ENCODE results near the gene KPNA5. TPM values are rescaled to one million over a fixed set of nuclear protein-coding genes. Genes with fewer than 3 reads are reported as not detected.
A peak's percentile ranks its signal among the peaks of the same experiment; 100 is the strongest.

KPNA5 gene
- polyA plus RNA-seq, 4 donors, result 0.45 to 7.5 (median 1.7) TPM

GRCh38 chr6:116772450-116772849, 91.4 kb downstream of the KPNA5 start:
- WGBS, 3 donors, result 73 to 91% (median 76%) methylated on average over 1 of the region's 1 CpG

GRCh38 chr6:116773886-116774285, 92.9 kb downstream of the KPNA5 start:
- Histone ChIP-seq H3K9me3 (ENCODE audit: control insufficient read depth in 2 of 2, insufficient read depth in 1 of 2, low read depth in 1 of 2, low read length in 1 of 2) (no peaks in the 10 kb centered on the region), H3K4me3 (ENCODE audit: low read depth in 1 of 3, low read length in 3 of 3) (no peak overlapping the region), H3K36me3 (ENCODE audit: control insufficient read depth in 3 of 3, insufficient read depth in 2 of 3, low read depth in 1 of 3, low read length in 3 of 3) (no peaks in the 10 kb centered on the region), H3K4me1 (ENCODE audit: control insufficient read depth in 3 of 3, insufficient read depth in 2 of 3, low read depth in 1 of 3, low read length in 2 of 3) (no peaks in the 10 kb centered on the region), H3K27ac (ENCODE audit: low read depth in 1 of 3, low read length in 2 of 3) (no peak overlapping the region), H3K27me3 (ENCODE audit: control insufficient read depth in 3 of 3, insufficient read depth in 3 of 3, low read length in 3 of 3) (no peaks in the 10 kb centered on the region)
- 68 to 75% (median 70%) methylated on average over 1 of the region's 1 CpG for WGBS, 3 donors
- DNase-seq (no peak), FAIRE-seq (no peak)

More at GRCh38 chr6:116772450-116772849, 91.4 kb downstream of the KPNA5 start:
- FAIRE-seq (no peak), DNase-seq (no peak)
- Histone ChIP-seq H3K36me3 (ENCODE audit: control insufficient read depth in 3 of 3, insufficient read depth in 2 of 3, low read depth in 1 of 3, low read length in 3 of 3) (no peaks in the 10 kb centered on the region), H3K4me3 (ENCODE audit: low read depth in 1 of 3, low read length in 3 of 3) (no peak overlapping the region), H3K27me3 (ENCODE audit: control insufficient read depth in 3 of 3, insufficient read depth in 3 of 3, low read length in 3 of 3) (no peaks in the 10 kb centered on the region), H3K27ac (ENCODE audit: low read depth in 1 of 3, low read length in 2 of 3) (no peak overlapping the region), H3K4me1 (ENCODE audit: control insufficient read depth in 3 of 3, insufficient read depth in 2 of 3, low read depth in 1 of 3, low read length in 2 of 3) (no peaks in the 10 kb centered on the region), H3K9me3 (ENCODE audit: control insufficient read depth in 2 of 2, insufficient read depth in 1 of 2, low read depth in 1 of 2, low read length in 1 of 2) (no peaks in the 10 kb centered on the region)

- no peak overlapping the region for H3K4me3 ChIP-seq (ENCODE audit: low read depth in 1 of 3, low read length in 3 of 3)
- FAIRE-seq, result no peak
- H3K36me3 ChIP-seq (ENCODE audit: control insufficient read depth in 3 of 3, insufficient read depth in 2 of 3, low read depth in 1 of 3, low read length in 3 of 3), result no peaks in the 10 kb centered on the region
- no peaks in the 10 kb centered on the region for H3K9me3 ChIP-seq (ENCODE audit: control insufficient read depth in 2 of 2, insufficient read depth in 1 of 2, low read depth in 1 of 2, low read length in 1 of 2)
- no peaks in the 10 kb centered on the region for H3K4me1 ChIP-seq (ENCODE audit: control insufficient read depth in 3 of 3, insufficient read depth in 2 of 3, low read depth in 1 of 3, low read length in 2 of 3)
- H3K27ac ChIP-seq (ENCODE audit: low read depth in 1 of 3, low read length in 2 of 3), result no peak overlapping the region
- peak; percentile 21 to 47 for DNase-seq
- 34 to 40% (median 35%) methylated on average over 13 of the region's 13 CpGs for WGBS, 3 donors
- H3K27me3 ChIP-seq (ENCODE audit: control insufficient read depth in 3 of 3, insufficient read depth in 3 of 3, low read length in 3 of 3), result no peaks in the 10 kb centered on the region
Measured at GRCh38 chr6:116779573-116780164, 98.7 kb downstream of the KPNA5 start.

GRCh38 chr6:116783852-116784251, 102.8 kb downstream of the KPNA5 start:
- Histone ChIP-seq H3K36me3 (ENCODE audit: control insufficient read depth in 3 of 3, insufficient read depth in 2 of 3, low read depth in 1 of 3, low read length in 3 of 3) (no peaks in the 10 kb centered on the region), H3K4me1 (ENCODE audit: control insufficient read depth in 3 of 3, insufficient read depth in 2 of 3, low read depth in 1 of 3, low read length in 2 of 3) (no peaks in the 10 kb centered on the region), H3K27ac (ENCODE audit: low read depth in 1 of 3, low read length in 2 of 3) (no peak overlapping the region), H3K4me3 (ENCODE audit: low read depth in 1 of 3, low read length in 3 of 3) (no peak overlapping the region), H3K27me3 (ENCODE audit: control insufficient read depth in 3 of 3, insufficient read depth in 3 of 3, low read length in 3 of 3) (no peaks in the 10 kb centered on the region), H3K9me3 (ENCODE audit: control insufficient read depth in 2 of 2, insufficient read depth in 1 of 2, low read depth in 1 of 2, low read length in 1 of 2) (no peaks in the 10 kb centered on the region)
- WGBS, 3 donors, result 66 to 68% (median 67%) methylated on average over 5 of the region's 5 CpGs
- FAIRE-seq, result no peak
- DNase-seq, result no peak

Other genes with a start within 250 kb of the KPNA5 start
- gene CALHM6, start 219.8 kb upstream of the KPNA5 start, polyA plus RNA-seq, result 10 to 100 TPM in 2 of 4 donors, 1 to 10 TPM in 2; 2.7 to 16.9 (median 9.3) TPM
- gene CALHM5, start 169.6 kb upstream of the KPNA5 start, polyA plus RNA-seq, result under 1 TPM; under 0.01 to 0.66 (median 0.21) TPM
- gene TRAPPC3L, start 135.5 kb upstream of the KPNA5 start, polyA plus RNA-seq, result under 1 TPM in 2 of 4 donors, not detected in 2; 0.12 to 0.13 TPM
- gene CALHM4, start 127.5 kb upstream of the KPNA5 start, polyA plus RNA-seq, result not detected
- gene RWDD1, start 109.7 kb upstream of the KPNA5 start, polyA plus RNA-seq, result 10 to 100 TPM; 36.9 to 60.2 (median 44.6) TPM
- under 1 TPM; 0.12 to 0.54 (median 0.33) TPM for gene RSPH4A, start 64.7 kb upstream of the KPNA5 start, polyA plus RNA-seq
- 10 to 100 TPM in 3 of 4 donors, 1 to 10 TPM in 1; 7.7 to 22.1 (median 12.1) TPM for gene ZUP1, start 12.4 kb upstream of the KPNA5 start, polyA plus RNA-seq
- 1 to 10 TPM in 1 of 4 donors, under 1 TPM in 2, not detected in 1; 0.30 to 1.6 (median 0.81) TPM for gene FAM162B, start 84.5 kb downstream of the KPNA5 start, polyA plus RNA-seq
- gene GPRC6A, start 147.9 kb downstream of the KPNA5 start, polyA plus RNA-seq, result not detected
- gene RFX6, start 196.0 kb downstream of the KPNA5 start, polyA plus RNA-seq, result 1 to 10 TPM in 1 of 4 donors, under 1 TPM in 3; 0.54 to 5.7 (median 0.70) TPM

Measured in small intestine (tissue), 7 donors.